BLaER1 (cell line): ENCODE results near the gene EGR2.

Experiments used
- H3K27ac ChIP-seq: shearing (Covaris generic); formaldehyde crosslinking; 2 replicates; pipeline ENCODE4 v1.8.1; 2022
- H3K27me3 ChIP-seq: shearing (Covaris generic); formaldehyde crosslinking; 2 replicates; pipeline ENCODE4 v1.8.1; 2022
- H3K36me3 ChIP-seq: shearing (Covaris generic); formaldehyde crosslinking; 2 replicates; pipeline ENCODE4 v1.8.1; 2022
- H3K4me1 ChIP-seq: shearing (Covaris generic); formaldehyde crosslinking; 2 replicates; pipeline ENCODE4 v1.8.1; 2022
- H3K4me2 ChIP-seq: shearing (Covaris generic); formaldehyde crosslinking; 2 replicates; pipeline ENCODE4 v1.8.1; 2022
- H3K4me3 ChIP-seq: shearing (Covaris generic); formaldehyde crosslinking; 2 replicates; pipeline ENCODE4 v1.8.1; 2022
- H3K9ac ChIP-seq: shearing (Covaris generic); formaldehyde crosslinking; 2 replicates; pipeline ENCODE4 v1.8.1; 2022
- H3K9me3 ChIP-seq: shearing (Covaris generic); formaldehyde crosslinking; 2 replicates; pipeline ENCODE4 v1.8.1; 2022
- H4K20me1 ChIP-seq: shearing (Covaris generic); formaldehyde crosslinking; 2 replicates; pipeline ENCODE4 v1.8.1; 2022
- Cebpa-rat ChIP-seq: shearing (Covaris generic); IDR thresholded peaks from 2 replicates; pipeline ENCODE4 v1.8.1; 2022

EGR2 gene

DNA sequence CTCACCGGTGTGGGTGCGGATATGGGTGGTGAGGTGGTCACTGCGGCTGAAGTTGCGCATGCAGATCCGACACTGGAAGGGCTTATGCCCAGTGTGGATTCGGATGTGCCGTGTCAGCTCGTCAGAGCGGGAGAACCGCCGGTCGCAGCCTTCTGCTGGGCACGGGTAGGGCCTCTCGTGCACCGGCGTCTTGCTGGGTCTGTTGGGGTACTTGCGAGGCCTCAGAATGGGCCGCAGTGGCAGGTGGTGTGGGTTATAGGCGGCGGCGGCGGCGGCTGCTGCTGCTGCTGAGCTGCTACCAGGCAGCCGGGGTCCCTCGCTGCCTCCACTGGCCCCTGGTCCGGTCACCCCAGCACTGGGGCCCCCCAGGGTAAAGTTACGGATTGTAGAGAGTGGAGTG is 2.7 kb downstream of the EGR2 start:
- H3K36me3 ChIP-seq: peaks cover 8% of the 10 kb centered on the region
- H3K9ac ChIP-seq: no peak overlapping the region
- H3K9me3 ChIP-seq: no peaks in the 10 kb centered on the region; the same call in 1 of the 2 replicates
- H3K4me2 ChIP-seq: no peak overlapping the region
- peaks cover 76% of the 10 kb centered on the region for H4K20me1 ChIP-seq
- H3K4me3 ChIP-seq: no peak overlapping the region
- no peak for TF ChIP-seq Cebpa-rat
- peaks cover 31% of the 10 kb centered on the region for H3K4me1 ChIP-seq
- peaks cover 42% of the 10 kb centered on the region for H3K27me3 ChIP-seq
- no peak overlapping the region for H3K27ac ChIP-seq

DNA sequence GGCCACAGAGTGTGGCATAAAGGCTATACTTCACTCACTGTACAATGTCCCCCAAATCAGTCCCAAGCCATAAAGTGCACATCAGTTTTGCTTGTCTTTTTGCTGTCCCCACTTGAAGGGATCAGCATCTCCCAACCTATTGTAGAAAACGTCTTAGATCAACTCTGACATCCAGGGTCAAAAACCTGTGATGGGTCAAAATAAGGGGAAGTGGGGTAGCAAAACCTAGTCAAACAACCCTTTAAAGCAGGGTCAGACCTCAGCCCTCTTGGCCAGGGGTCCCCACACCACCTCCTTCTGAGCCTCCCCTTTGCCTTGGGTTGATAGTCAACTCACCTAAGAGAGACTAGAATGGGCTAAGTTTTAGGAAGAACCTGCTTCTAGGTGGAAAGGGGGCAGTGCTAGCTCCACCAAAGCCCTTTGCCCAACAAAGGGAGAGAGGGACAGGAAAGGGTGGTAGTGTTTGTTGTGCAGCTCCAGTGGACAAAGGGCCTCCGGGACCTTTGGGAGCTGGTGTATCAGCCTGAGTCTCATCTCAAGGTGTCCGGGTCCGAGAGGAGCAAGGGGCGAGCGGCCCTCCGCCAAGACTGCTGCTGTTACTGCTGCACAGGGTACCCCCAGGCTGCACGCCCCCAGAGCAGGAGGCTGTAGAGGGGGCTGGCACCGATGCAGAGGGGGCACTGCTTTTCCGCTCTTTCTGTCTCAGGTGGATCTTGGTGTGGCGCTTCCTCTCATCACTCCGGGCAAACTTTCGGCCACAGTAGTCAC is 3.3 kb downstream of the EGR2 start:
- H3K9ac ChIP-seq: no peak overlapping the region
- H3K27me3 ChIP-seq: peaks cover 37% of the 10 kb centered on the region
- peaks cover 12% of the 10 kb centered on the region for H3K36me3 ChIP-seq
- H3K9me3 ChIP-seq: no peaks in the 10 kb centered on the region
- H3K27ac ChIP-seq: no peak overlapping the region
- H4K20me1 ChIP-seq: peaks cover 82% of the 10 kb centered on the region
- H3K4me1 ChIP-seq: peaks cover 31% of the 10 kb centered on the region
- no peak overlapping the region for H3K4me2 ChIP-seq
- no peak overlapping the region for H3K4me3 ChIP-seq
- TF ChIP-seq Cebpa-rat: no peak

DNA sequence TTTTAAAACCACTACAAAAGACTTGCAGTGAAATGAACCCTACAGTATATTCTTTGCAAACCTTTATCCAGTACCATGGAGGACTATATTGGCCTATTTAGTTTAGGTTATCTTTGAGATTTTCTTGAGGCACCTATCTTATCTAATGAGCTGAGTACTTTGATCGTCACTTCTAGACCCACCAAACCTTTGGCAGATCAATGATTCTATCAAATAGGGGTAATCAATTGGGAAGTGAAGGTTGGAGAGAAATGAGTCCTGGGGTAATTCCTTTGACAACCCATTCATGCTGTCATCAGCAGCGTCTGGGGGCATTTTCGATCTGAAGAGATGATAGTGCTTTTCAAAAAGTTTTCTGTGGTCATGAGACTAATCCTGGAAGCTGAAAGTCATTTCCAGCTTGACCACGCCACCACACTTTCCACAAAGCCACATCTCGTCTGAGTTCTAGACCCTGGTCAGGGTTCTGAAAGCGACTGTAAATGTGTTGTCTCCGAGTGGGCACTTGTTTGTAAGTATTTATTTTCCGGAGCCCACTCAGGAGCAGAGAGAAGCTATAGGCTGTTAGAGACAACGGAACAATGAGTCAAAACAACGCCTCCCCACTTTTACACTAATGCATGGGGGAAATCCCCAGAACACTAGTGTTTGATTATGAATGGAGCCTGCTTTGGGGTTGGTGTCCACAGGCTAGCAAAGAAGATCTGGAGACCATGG is 4.8 kb downstream of the EGR2 start:
- Histone ChIP-seq H3K9ac (no peak overlapping the region), H3K4me3 (no peak overlapping the region), H3K4me1 (peaks cover 42% of the 10 kb centered on the region), H3K9me3 (no peaks in the 10 kb centered on the region), H3K4me2 (no peak overlapping the region), H4K20me1 (peaks cover 98% of the 10 kb centered on the region), H3K27ac (no peak overlapping the region), H3K36me3 (peaks cover 12% of the 10 kb centered on the region), H3K27me3 (peaks cover 37% of the 10 kb centered on the region)
- TF ChIP-seq Cebpa-rat: no peak

DNA sequence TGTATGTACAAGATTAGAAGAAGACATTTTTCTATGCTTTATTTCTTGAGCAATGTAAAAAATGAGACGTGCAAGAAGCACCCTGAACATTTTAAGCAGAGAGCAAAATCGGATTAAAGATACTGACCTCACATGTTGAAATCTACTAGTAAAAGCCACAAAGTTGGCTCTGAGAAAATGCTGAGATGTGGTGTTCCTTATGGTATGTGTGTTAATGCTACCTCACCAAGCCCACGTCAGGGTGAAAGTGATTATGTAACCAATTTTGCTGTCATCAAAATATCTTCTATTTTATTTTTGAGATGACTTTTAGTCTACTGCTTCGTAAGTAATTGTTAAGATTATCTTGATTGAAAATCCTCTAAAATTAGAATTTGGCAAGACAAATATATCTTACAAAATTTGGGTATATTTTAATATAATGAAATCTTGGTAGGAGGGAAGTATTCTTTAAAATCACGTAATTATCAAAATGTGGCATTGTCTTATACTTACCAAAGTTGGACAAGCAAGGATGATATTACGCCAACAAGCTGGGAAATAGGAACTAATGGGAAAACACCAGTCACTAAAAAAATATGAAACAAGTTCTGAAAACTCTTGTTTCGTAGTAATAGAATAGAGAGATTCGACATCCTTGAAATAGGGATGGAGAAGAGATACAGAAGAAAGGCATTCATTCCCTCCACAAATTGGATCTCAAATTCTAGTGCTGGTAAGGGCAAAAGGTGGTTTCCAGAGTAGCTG is 5.8 kb downstream of the EGR2 start:
- H3K9me3 ChIP-seq: no peaks in the 10 kb centered on the region
- peaks cover 28% of the 10 kb centered on the region for H3K27me3 ChIP-seq
- TF ChIP-seq Cebpa-rat: no peak
- H4K20me1 ChIP-seq: peaks cover 100% of the 10 kb centered on the region
- H3K4me1 ChIP-seq: peaks cover 38% of the 10 kb centered on the region
- H3K36me3 ChIP-seq: peaks cover 12% of the 10 kb centered on the region
- H3K4me2 ChIP-seq: no peak overlapping the region
- H3K4me3 ChIP-seq: no peak overlapping the region
- no peak overlapping the region for H3K27ac ChIP-seq
- no peak overlapping the region for H3K9ac ChIP-seq

DNA sequence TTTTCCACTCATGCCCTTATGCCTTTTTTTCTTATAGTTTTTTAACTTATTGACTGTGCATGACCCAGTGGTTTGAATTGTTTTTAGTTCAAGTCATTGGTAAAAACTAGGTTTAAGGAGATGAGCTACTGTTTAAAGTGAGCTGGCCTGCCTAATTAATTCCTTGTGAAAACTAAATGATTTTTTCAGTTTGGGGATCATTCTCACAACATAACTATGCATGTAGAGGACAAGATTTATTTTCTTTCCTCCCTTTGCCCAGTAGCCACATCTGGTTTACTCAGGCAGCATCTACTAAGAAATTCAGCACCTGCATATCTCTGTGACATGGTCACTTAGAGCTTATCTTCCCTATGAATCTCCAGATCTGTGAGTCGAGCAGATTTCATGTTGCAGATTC is 9.9 kb downstream of the EGR2 start:
- Histone ChIP-seq H3K9ac (peak overlapping the region; percentile 92), H3K27ac (no peak overlapping the region), H3K36me3 (peaks cover 12% of the 10 kb centered on the region; the same call in 1 of the 2 replicates), H4K20me1 (peaks cover 63% of the 10 kb centered on the region), H3K4me2 (peak overlapping the region; percentile 93), H3K4me1 (peaks cover 36% of the 10 kb centered on the region), H3K4me3 (peak overlapping the region; percentile 93), H3K27me3 (no peaks in the 10 kb centered on the region), H3K9me3 (no peaks in the 10 kb centered on the region)
- no peak for TF ChIP-seq Cebpa-rat

DNA sequence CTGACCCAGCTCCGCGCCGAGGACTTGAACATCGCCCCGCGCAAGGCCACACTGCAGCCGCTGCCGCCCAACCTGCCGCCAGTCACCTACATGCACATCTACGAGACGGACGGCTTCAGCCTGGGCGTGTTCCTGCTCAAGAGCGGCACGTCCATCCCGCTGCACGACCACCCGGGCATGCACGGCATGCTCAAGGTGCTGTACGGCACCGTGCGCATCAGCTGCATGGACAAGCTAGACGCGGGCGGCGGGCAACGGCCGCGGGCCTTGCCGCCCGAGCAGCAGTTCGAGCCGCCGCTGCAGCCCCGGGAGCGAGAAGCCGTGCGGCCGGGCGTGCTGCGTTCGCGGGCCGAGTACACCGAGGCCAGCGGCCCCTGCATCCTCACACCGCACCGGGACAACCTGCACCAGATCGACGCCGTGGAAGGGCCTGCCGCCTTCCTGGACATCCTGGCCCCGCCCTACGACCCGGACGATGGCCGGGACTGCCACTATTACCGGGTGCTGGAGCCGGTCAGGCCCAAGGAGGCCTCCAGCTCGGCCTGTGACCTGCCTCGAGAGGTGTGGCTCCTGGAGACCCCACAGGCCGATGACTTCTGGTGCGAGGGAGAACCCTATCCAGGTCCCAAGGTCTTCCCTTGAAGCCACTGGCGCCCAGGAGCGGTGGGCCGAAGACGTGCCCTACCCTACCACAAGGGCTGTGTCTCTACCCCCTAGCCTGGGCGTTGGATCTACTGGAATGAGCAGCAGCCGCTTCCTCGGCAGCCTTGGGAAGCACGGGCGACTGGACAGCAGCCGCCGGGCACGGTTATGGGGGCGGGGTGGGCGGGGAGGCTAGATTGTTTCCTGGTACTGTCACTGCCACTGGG is 10.7 kb downstream of the EGR2 start:
- TF ChIP-seq Cebpa-rat: no peak
- no peaks in the 10 kb centered on the region for H3K27me3 ChIP-seq
- peaks cover 36% of the 10 kb centered on the region for H3K4me1 ChIP-seq
- no peaks in the 10 kb centered on the region for H3K9me3 ChIP-seq
- peak overlapping the region; percentile 98 for H3K27ac ChIP-seq
- H3K9ac ChIP-seq: peak overlapping the region; percentile 92
- H3K4me3 ChIP-seq: peak overlapping the region; percentile 93
- H4K20me1 ChIP-seq: peaks cover 55% of the 10 kb centered on the region
- H3K4me2 ChIP-seq: peak overlapping the region; percentile 93
- H3K36me3 ChIP-seq: peaks cover 12% of the 10 kb centered on the region; the same call in 1 of the 2 replicates

DNA sequence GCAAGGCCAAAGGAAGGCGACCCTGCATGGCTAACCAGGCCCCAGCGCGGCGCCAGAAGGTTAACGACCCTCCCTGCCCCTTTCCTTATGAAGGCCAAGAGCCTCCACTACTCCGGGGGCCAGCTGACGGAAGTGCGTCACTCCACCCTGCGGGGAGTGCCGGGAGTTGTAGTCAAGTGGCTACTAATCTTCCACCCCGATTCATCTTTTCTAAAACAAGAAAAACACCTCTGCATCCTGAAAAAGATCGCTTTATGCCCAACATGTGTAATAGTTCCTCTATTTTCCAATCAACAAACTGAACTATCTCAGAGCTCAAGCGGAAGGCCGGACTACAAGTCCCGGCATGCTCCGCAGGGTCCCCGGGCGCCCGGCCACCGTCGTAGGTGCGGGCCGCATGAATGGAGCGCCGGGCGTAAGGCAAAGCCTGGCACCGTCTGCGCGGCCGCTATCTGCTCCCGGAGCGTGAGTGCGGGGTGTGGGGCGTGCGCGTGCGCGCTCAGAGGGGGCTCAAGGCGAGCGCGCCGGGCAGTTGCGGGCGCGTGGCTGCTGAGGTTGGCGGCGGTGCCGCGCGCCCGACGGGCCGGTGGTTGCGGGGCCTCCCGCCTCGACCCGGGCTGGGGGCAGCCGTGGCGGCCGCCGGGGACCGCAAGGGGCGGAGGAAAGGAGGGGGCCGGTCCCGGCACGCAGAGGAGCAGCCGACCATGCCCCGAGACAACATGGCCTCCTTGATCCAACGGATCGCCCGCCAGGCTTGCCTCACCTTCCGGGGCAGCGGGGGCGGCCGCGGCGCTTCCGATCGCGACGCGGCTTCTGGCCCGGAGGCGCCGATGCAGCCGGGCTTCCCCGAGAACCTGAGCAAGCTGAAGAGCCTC is 11.6 kb downstream of the EGR2 start, which contains the start of gene ADO:
Gene ADO, plus strand, starts transcription at position 365 of the 875 bp plus-strand sequence. Its CDS starts 340 bp downstream, at position 705.
- Histone ChIP-seq H3K4me1 (peaks cover 36% of the 10 kb centered on the region), H3K9me3 (no peaks in the 10 kb centered on the region), H3K4me2 (peak within 1 kb of the TSS; percentile 93), H3K36me3 (peaks cover 12% of the 10 kb centered on the region; the same call in 1 of the 2 replicates), H3K9ac (peak within 1 kb of the TSS; percentile 92), H3K4me3 (peak within 1 kb of the TSS; percentile 93), H3K27me3 (no peaks in the 10 kb centered on the region), H3K27ac (peak within 1 kb of the TSS; percentile 98), H4K20me1 (peaks cover 46% of the 10 kb centered on the region)
- 0 out of 2 replicates have a peak, but pooled peaks have one; percentile 16 for TF ChIP-seq Cebpa-rat

DNA sequence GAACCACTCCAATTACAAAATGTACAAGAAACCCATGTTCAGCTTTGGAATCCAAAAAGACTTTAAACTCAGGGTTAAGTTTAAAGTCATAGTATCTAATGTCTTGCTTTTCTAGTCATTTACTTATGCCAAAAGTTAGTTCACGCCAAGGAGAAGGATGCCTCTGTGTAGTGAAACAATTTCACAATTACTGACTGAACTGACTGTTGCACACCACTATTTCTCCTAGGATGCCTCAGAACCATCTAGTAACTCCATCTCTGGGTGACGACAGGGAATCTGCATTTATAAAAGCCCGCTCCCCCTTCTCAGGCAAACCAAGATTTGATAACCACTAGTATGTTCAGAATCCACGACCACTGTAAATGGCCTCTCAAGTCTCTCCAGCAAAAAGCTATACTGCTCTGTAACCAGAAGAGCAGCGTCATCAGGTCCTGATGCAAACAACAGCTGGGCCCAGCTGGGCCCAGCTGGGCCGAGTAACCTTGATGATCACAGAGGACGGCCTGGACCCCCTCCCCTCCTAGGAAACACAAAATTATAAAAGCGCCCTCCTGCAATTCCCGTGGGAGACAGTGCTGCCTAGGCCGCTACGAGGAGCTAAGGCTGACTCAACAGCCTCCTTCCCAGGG is 12.3 kb downstream of the EGR2 start:
- Histone ChIP-seq H3K9ac (peak overlapping the region; percentile 92), H4K20me1 (peaks cover 39% of the 10 kb centered on the region), H3K9me3 (no peaks in the 10 kb centered on the region), H3K27ac (peak overlapping the region; percentile 98), H3K36me3 (peaks cover 8% of the 10 kb centered on the region; the same call in 1 of the 2 replicates), H3K4me2 (peak overlapping the region; percentile 93), H3K4me3 (peak overlapping the region; percentile 93), H3K27me3 (no peaks in the 10 kb centered on the region), H3K4me1 (peaks cover 36% of the 10 kb centered on the region)
- TF ChIP-seq Cebpa-rat: no peak
